Neutrophil (primary cell): Measurements from ENCODE around the gene CLEC4A.

Experiments used
- H3K27ac ChIP-seq: fragments of 200-600 bp; sonication (generic); 2 replicates; pipeline ENCODE4 v1.5.1; 2016; ENCODE audit warnings: mild to moderate bottlenecking, moderate library complexity
- H3K27me3 ChIP-seq: fragments of 200-600 bp; sonication (generic); 2 replicates; pipeline ENCODE4 v1.6.0; 2016; ENCODE audit warnings: mild to moderate bottlenecking
- H3K36me3 ChIP-seq: fragments of 200-600 bp; sonication (generic); 2 replicates; pipeline ENCODE4 v1.5.1; 2017
- H3K4me1 ChIP-seq, 2 experiments: fragments of 200-600 bp in 1 of 2; sonication (generic) in 1 of 2; 1 replicate in 1 of 2; 2 replicates in 1 of 2; pipeline versions ENCODE4 v1.5.1 to v1.6.1; 2013 to 2016; ENCODE audit warnings: low read depth in 1 of 2, low read length in 1 of 2, mild to moderate bottlenecking in 1 of 2, moderate library complexity in 1 of 2; ENCODE audit not compliant: control insufficient read depth in 1 of 2, insufficient read depth in 1 of 2
- H3K4me3 ChIP-seq, 2 experiments: fragments of 200-600 bp in 1 of 2; sonication (generic) in 1 of 2; 1 replicate in 1 of 2; 2 replicates in 1 of 2; pipeline ENCODE4 v1.5.1; 2013 to 2016; ENCODE audit warnings: low read depth in 1 of 2, low read length in 1 of 2, mild to moderate bottlenecking in 1 of 2, moderate library complexity in 1 of 2
- H3K9me3 ChIP-seq: fragments of 200-600 bp; sonication (generic); 2 replicates; pipeline ENCODE4 v1.5.1; 2016
- CTCF ChIP-seq: fragments of 200-600 bp; sonication (generic); IDR thresholded peaks from 2 replicates; pipeline ENCODE4 v1.5.1; 2016; ENCODE audit warnings: antibody characterized with exemption

CLEC4A gene

GRCh38 chr12:8143261-8143660, 19.8 kb downstream of the CLEC4A start:
- Histone ChIP-seq H3K9me3 (peaks cover 4% of the 10 kb centered on the region), H3K4me3 (no peak overlapping the region), H3K27me3 (peaks cover 11% of the 10 kb centered on the region), H3K4me1 (no peaks in the 10 kb centered on the region), H3K36me3 (peaks cover 29% of the 10 kb centered on the region), H3K27ac (no peak overlapping the region)
- TF ChIP-seq CTCF, result no peak

- H3K27me3 ChIP-seq, result peaks cover 14% of the 10 kb centered on the region
- no peak overlapping the region for H3K4me3 ChIP-seq
- no peak overlapping the region for H3K27ac ChIP-seq
- no peaks in the 10 kb centered on the region for H3K4me1 ChIP-seq
- peaks cover 2% of the 10 kb centered on the region for H3K36me3 ChIP-seq
- no peak for TF ChIP-seq CTCF
- peaks cover 4% of the 10 kb centered on the region for H3K9me3 ChIP-seq
Observed at GRCh38 chr12:8145754-8146441, 22.5 kb downstream of the CLEC4A start.

DNA sequence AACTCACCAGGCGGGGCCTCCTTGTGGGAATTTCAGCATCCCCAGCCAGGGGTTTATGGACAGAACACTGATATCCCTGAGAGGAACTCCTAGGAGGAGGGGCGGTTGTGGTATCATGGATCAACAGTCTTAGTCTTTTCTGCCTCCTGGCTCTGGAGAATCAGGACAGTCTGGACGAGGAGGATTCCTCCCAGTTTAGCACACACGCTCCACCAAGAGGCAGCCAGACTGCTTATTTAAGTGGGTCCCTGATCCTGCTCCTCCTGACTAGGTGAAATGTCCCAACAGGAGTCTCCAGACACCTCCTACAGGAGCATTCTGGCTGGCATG, 23.0 kb downstream of the CLEC4A start:
- no peak for TF ChIP-seq CTCF
- Histone ChIP-seq H3K4me1 (no peaks in the 10 kb centered on the region), H3K9me3 (peaks cover 4% of the 10 kb centered on the region), H3K4me3 (no peak overlapping the region), H3K27me3 (peaks cover 19% of the 10 kb centered on the region), H3K27ac (no peak overlapping the region), H3K36me3 (no peaks in the 10 kb centered on the region)

- TF ChIP-seq CTCF, result no peak
Observed at GRCh38 chr12:8154526-8154925, 31.1 kb downstream of the CLEC4A start.

DNA sequence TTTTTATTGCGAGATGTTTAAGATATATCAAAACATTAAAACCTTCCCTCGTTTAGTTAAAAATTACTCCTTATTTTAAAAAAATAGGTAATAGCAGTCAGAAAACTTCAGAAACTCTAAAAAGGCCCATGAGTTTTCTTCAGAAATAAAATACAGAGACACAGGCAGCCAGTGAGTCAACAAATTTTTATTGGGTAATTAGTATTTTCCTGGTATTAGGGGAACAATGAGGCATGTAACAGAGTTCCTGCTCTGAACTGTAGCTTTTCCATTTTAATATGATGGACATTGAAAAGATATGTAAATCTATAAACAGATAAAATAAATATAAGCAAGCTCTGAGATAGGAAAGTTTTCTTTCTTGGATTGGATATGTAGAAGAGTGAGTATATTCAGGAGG, 33.0 kb downstream of the CLEC4A start:
- peak overlapping the region; percentile 84 for H3K27ac ChIP-seq

More at GRCh38 chr12:8154526-8154925, 31.1 kb downstream of the CLEC4A start:
- no peak overlapping the region for H3K4me3 ChIP-seq
- H3K4me1 ChIP-seq, result peaks cover 20 to 23% of the 10 kb centered on the region in 2 experiments
- no peaks in the 10 kb centered on the region for H3K36me3 ChIP-seq
- peaks cover 10% of the 10 kb centered on the region for H3K27me3 ChIP-seq
- no peaks in the 10 kb centered on the region for H3K9me3 ChIP-seq
- H3K27ac ChIP-seq, result no peak overlapping the region

More for the DNA sequence above, 33.0 kb downstream of the CLEC4A start:
- Histone ChIP-seq H3K36me3 (no peaks in the 10 kb centered on the region), H3K9me3 (no peaks in the 10 kb centered on the region), H3K27me3 (peaks cover 1% of the 10 kb centered on the region), H3K4me3 (peak overlapping the region in 1 of 2 experiments; percentile 13), H3K4me1 (peaks cover 20 to 23% of the 10 kb centered on the region in 2 experiments)
- TF ChIP-seq CTCF, result no peak
